GM19463 (cell line): ENCODE measurements around the gene SLC23A3.

Source experiments
- ATAC-seq: cut with Tn5 transposase; IDR thresholded peaks from one replicate; pipeline ENCODE4 v1.9.1; 2021; ENCODE audit warnings: mild to moderate bottlenecking, moderate library complexity; ENCODE audit not compliant: unreplicated experiment

Gene SLC23A3

GRCh38 chr2:219155054-219155644, 14.7 kb downstream of the SLC23A3 start:
- ATAC-seq, result no peak

- ATAC-seq, result no peak
These were observed 20.2 kb downstream of the SLC23A3 start for GRCh38 chr2:219149667-219150066.

GRCh38 chr2:219142329-219142728, 27.5 kb downstream of the SLC23A3 start:
- ATAC-seq, result no peak

GRCh38 chr2:219140722-219141121, 29.1 kb downstream of the SLC23A3 start:
- no peak for ATAC-seq

GRCh38 chr2:219133976-219134375, 35.9 kb downstream of the SLC23A3 start:
- no peak for ATAC-seq

GRCh38 chr2:219131744-219132143, 38.1 kb downstream of the SLC23A3 start:
- no peak for ATAC-seq

GRCh38 chr2:219131327-219131726, 38.5 kb downstream of the SLC23A3 start:
- no peak for ATAC-seq

GRCh38 chr2:219129589-219129988, 40.2 kb downstream of the SLC23A3 start:
- ATAC-seq, result no peak

GRCh38 chr2:219128396-219128795, 41.4 kb downstream of the SLC23A3 start:
- no peak for ATAC-seq

- no peak for ATAC-seq
These were observed 42.7 kb downstream of the SLC23A3 start for GRCh38 chr2:219127037-219127635.

- ATAC-seq, result no peak
These were observed 43.3 kb downstream of the SLC23A3 start for GRCh38 chr2:219126555-219126954.

- no peak for ATAC-seq
These were observed 44.0 kb downstream of the SLC23A3 start for GRCh38 chr2:219125886-219126270.

GRCh38 chr2:219125225-219125885, 44.5 kb downstream of the SLC23A3 start:
- ATAC-seq, result no peak

GRCh38 chr2:219124381-219125110, 45.3 kb downstream of the SLC23A3 start:
- ATAC-seq, result no peak

GRCh38 chr2:219123356-219124135, 46.3 kb downstream of the SLC23A3 start:
- no peak for ATAC-seq

GRCh38 chr2:219122202-219122980, 47.4 kb downstream of the SLC23A3 start:
- no peak for ATAC-seq

GRCh38 chr2:219120082-219120481, 49.7 kb downstream of the SLC23A3 start:
- ATAC-seq, result no peak

GRCh38 chr2:219119422-219120043, 50.3 kb downstream of the SLC23A3 start:
- no peak for ATAC-seq

- ATAC-seq, result no peak
These were observed 51.3 kb downstream of the SLC23A3 start for GRCh38 chr2:219118504-219118903.
